K562 (cell line): ENCODE measurements around the gene UBXN2A. TPM values are rescaled to one million over a fixed set of nuclear protein-coding genes. Genes with fewer than 3 reads are reported as not detected.

Experiments used
- CEBPB ChIP-seq: fragments of 450-650 bp; IDR thresholded peaks from 2 replicates; pipeline ENCODE4 v1.6.1; 2016; ENCODE audit warnings: missing genetic modification characterization, missing compliant biosample characterization
- CEBPG ChIP-seq, 3 experiments: fragments of 200-800 bp in 1 of 3; sonication (Bioruptor generic) in 1 of 3; sonication (generic) in 1 of 3; formaldehyde crosslinking in 1 of 3; IDR thresholded peaks in 2 of 3; conservative IDR thresholded peaks in 1 of 3; 2 replicates each; pipeline versions ENCODE4 v1.6.1 to v1.8.0; 2016 to 2022; ENCODE audit warnings: missing compliant biosample characterization in 2 of 3, missing genetic modification characterization in 2 of 3, mild to moderate bottlenecking in 1 of 3, missing genetic modification reagents in 1 of 3
- DPF2 ChIP-seq: fragments of 450-650 bp; IDR thresholded peaks from 2 replicates; pipeline ENCODE4 v1.6.1; 2016
- FOSL1 ChIP-seq: fragments of 200-800 bp; sonication (Bioruptor generic); conservative IDR thresholded peaks from 2 replicates; pipeline ENCODE4 v1.6.1; 2016; ENCODE audit warnings: missing genetic modification characterization, missing compliant biosample characterization
- FOXJ3 ChIP-seq: sonication (generic); formaldehyde crosslinking; IDR thresholded peaks from 2 replicates; pipeline ENCODE4 v1.4.0; 2020; ENCODE audit warnings: mild to moderate bottlenecking, missing genetic modification reagents
- FUS ChIP-seq: fragments of 200-400 bp; formaldehyde crosslinking; optimal IDR thresholded peaks from 2 replicates; pipeline ENCODE3; 2017; ENCODE audit warnings: low read depth, low read length
- HOXB6 ChIP-seq: fragments of 250-450 bp; sonication (Bioruptor Pico); IDR thresholded peaks from 2 replicates; pipeline ENCODE4 v1.5.1; 2022; ENCODE audit warnings: mild to moderate bottlenecking, borderline replicate concordance
- ID3 ChIP-seq, 2 experiments: fragments of 250-450 bp in 1 of 2; fragments of 450-650 bp in 1 of 2; sonication (Bioruptor Pico) in 1 of 2; IDR thresholded peaks; 2 replicates each; pipeline versions ENCODE4 v1.6.1 to v1.8.0; 2016 to 2021; ENCODE audit warnings: mild to moderate bottlenecking in 2 of 2, moderate library complexity in 2 of 2, missing compliant biosample characterization in 1 of 2, missing genetic modification characterization in 1 of 2
- JUND ChIP-seq, 2 experiments: IDR thresholded peaks; 2 replicates in 1 of 2; 3 replicates in 1 of 2; pipeline ENCODE4 v1.6.1; 2011; ENCODE audit warnings: borderline replicate concordance in 2 of 2, low read depth in 2 of 2, low read length in 2 of 2, improper control_type of control experiment in 1 of 2, missing biosample characterization in 1 of 2, missing genetic modification characterization in 1 of 2, missing genetic modification reagents in 1 of 2
- L3MBTL2 ChIP-seq: fragments of 450-650 bp; IDR thresholded peaks from 2 replicates; pipeline ENCODE4 v1.6.1; 2016; ENCODE audit warnings: mild to moderate bottlenecking, moderate library complexity
- MBD2 ChIP-seq: sonication (generic); IDR thresholded peaks from 2 replicates; pipeline ENCODE4 v1.6.1; 2016; ENCODE audit warnings: low read depth, borderline replicate concordance
- NONO ChIP-seq, 2 experiments: fragments of 200-400 bp in 1 of 2; fragments of 450-650 bp in 1 of 2; formaldehyde crosslinking in 1 of 2; IDR thresholded peaks; 2 replicates each; pipeline ENCODE4 v1.6.1; 2017; ENCODE audit warnings: low read depth in 2 of 2, mild to moderate bottlenecking in 2 of 2, moderate library complexity in 2 of 2, low read length in 1 of 2
- POLR2A ChIP-seq: fragments of 450-650 bp; conservative IDR thresholded peaks from 2 replicates; pipeline ENCODE4 v1.6.1; 2016
- SREBF2 ChIP-seq: sonication (generic); formaldehyde crosslinking; IDR thresholded peaks from 2 replicates; pipeline ENCODE4 v1.4.0; 2020; ENCODE audit warnings: mild to moderate bottlenecking, missing genetic modification reagents
- ZBTB26 ChIP-seq: fragments of 450-650 bp; formaldehyde crosslinking; IDR thresholded peaks from 2 replicates; pipeline ENCODE4 v1.4.0; 2022; ENCODE audit warnings: missing genetic modification characterization
- ZKSCAN3 ChIP-seq: fragments of 250-450 bp; sonication (Bioruptor Pico); IDR thresholded peaks from 2 replicates; pipeline ENCODE4 v1.4.0; 2020
- ZNF124 ChIP-seq: sonication (generic); formaldehyde crosslinking; IDR thresholded peaks from 2 replicates; pipeline ENCODE4 v1.8.1; 2022; ENCODE audit warnings: missing genetic modification reagents
- ZNF184 ChIP-seq: sonication (generic); formaldehyde crosslinking; IDR thresholded peaks from 2 replicates; pipeline ENCODE4 v1.5.0; 2020; ENCODE audit warnings: missing genetic modification reagents
- ZNF280B ChIP-seq: fragments of 250-450 bp; sonication (Bioruptor Pico); IDR thresholded peaks from 2 replicates; pipeline ENCODE4 v1.5.1; 2021; ENCODE audit warnings: mild to moderate bottlenecking
- ZNF347 ChIP-seq: fragments of 450-650 bp; formaldehyde crosslinking; IDR thresholded peaks from 2 replicates; pipeline ENCODE4 v1.4.0; 2020; ENCODE audit warnings: low read depth, mild to moderate bottlenecking, moderate library complexity
- ZNF644 ChIP-seq: fragments of 200-800 bp; sonication (Bioruptor generic); IDR thresholded peaks from 2 replicates; pipeline ENCODE4 v1.6.1; 2016; ENCODE audit warnings: low read depth, missing genetic modification characterization, missing compliant biosample characterization
- ZNF707 ChIP-seq: fragments of 250-450 bp; sonication (Bioruptor Pico); conservative IDR thresholded peaks from 2 replicates; pipeline ENCODE4 v1.8.0; 2022; ENCODE audit warnings: inconsistent platforms, mild to moderate bottlenecking, moderate library complexity
- ZNF830 ChIP-seq: fragments of 250-450 bp; sonication (Bioruptor Pico); IDR thresholded peaks from 2 replicates; pipeline ENCODE4 v1.5.0; 2021; ENCODE audit warnings: mild to moderate bottlenecking
- polyA plus RNA-seq, 8 experiments: library from polyadenylated mRNA; depleted of rRNA in 4 of 8; stranded (reverse) in 5 of 8; unstranded in 3 of 8; fragments of >200 nt; fragmentation: Nextera tagmentation in 2 of 8; fragmentation: Illumina TruSeq in 1 of 8; extraction: Ambion mirVana in 2 of 8; extraction: Trizol in 1 of 8; gene quantifications; 2 replicates each; pipeline versions ENCODE4 v1.2.1 to v1.2.3, GENCODE V29; 2011 to 2014; ENCODE audit warnings: inconsistent platforms in 1 of 8, missing spikeins in 1 of 8
- total RNA-seq, 7 experiments: library from RNA; depleted of rRNA in 6 of 7; stranded (reverse); fragments of >200 nt in 6 of 7; fragmentation: Illumina TruSeq in 2 of 7; extraction: Trizol in 2 of 7; gene quantifications; 2 replicates each; pipeline versions ENCODE4 v1.2.1 to v1.2.3, GENCODE V29; 2011 to 2021; ENCODE audit warnings: low replicate concordance in 1 of 7
- TF ChIP-seq, protein P1 (sequence below), 2 experiments: fragments of 450-650 bp in 1 of 2; sonication (generic) in 1 of 2; formaldehyde crosslinking in 1 of 2; IDR thresholded peaks in 1 of 2; conservative IDR thresholded peaks in 1 of 2; 2 replicates each; pipeline versions ENCODE4 v1.6.1 to v1.8.1; 2016 to 2023; ENCODE audit warnings: mild to moderate bottlenecking in 2 of 2, moderate library complexity in 2 of 2, inconsistent platforms in 1 of 2, missing genetic modification reagents in 1 of 2

UBXN2A gene
- total and polyA plus RNA-seq, 9 of the 15 experiments (the other 6 are each of a cell fraction or from before 2014, with no cell fraction given) = 3.4 to 25.6 (median 16.0) TPM

DNA sequence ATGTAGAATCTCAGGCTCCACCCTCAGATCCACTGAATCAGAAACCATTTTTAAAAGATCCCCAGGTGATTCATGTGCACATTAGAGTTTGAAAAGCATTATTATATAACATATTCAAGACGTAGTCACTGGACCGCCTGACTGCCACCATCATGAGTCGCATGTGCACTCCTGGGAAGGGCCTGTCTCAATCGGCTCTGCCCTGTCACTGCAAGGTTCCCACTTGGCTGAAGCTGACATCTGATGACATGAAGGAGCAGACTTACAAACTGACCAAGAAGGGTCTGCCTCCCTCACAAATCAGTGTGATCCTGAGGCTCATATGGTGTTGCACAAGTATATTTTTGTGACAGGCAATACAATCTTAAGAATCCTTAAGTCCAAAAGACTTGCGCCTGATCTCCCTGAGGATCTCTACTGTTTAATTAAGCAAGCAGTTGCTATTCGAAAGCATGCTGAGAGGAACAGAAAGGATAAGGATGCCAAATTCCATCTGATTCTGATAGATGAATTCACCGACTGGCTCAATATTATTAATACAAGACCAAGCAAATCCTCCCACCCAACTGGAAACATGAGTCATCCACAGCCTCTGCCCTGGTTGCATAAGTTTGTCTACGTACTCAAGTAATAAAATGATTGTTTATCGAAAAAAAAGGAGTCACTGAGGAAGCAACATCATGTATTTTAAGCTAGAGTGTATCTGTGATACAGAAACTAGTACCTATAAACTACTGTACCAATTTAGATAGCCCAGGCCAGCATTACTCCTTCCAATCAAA lies 39.5 kb upstream of the UBXN2A start (continued):
- TF ChIP-seq NONO (IDR thresholded peaks at IDR 0.05; ENCODE audit: low read depth in 2 of 2, low read length in 1 of 2) = no peak
- peak; percentile 64 for TF ChIP-seq DPF2
- no peak for TF ChIP-seq FUS
- peak; percentile 89 for TF ChIP-seq JUND (IDR thresholded peaks at IDR 0.05; ENCODE audit: borderline replicate concordance, low read depth, low read length)
- peak; percentile 81 for TF ChIP-seq JUND (tag; IDR thresholded peaks at IDR 0.05; ENCODE audit: borderline replicate concordance, low read depth, low read length)
- TF ChIP-seq FOSL1 (tag) = peak; percentile 71
- TF ChIP-seq, protein P1, sequence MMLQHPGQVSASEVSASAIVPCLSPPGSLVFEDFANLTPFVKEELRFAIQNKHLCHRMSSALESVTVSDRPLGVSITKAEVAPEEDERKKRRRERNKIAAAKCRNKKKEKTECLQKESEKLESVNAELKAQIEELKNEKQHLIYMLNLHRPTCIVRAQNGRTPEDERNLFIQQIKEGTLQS (IDR thresholded peaks at IDR 0.05) = peak; percentile 90
- TF ChIP-seq, protein P1 (CRISPR knock-in tag; conservative IDR thresholded peaks at IDR 0.05) = no peak
- TF ChIP-seq FOXJ3 (CRISPR knock-in tag) = no peak
- no peak for TF ChIP-seq ZNF280B (CRISPR knock-in tag)
- TF ChIP-seq ZNF124 (CRISPR knock-in tag) = no peak
- TF ChIP-seq ID3 (CRISPR knock-in tag; IDR thresholded peaks at IDR 0.05) = no peak
- no peak for TF ChIP-seq ID3 (tag; IDR thresholded peaks at IDR 0.05)
- no peak for TF ChIP-seq MBD2
- TF ChIP-seq CEBPG (CRISPR knock-in tag; IDR thresholded peaks at IDR 0.05) = peak; percentile 37
- peak; percentile 34 to 57; a peak in 3 of 4 replicates for TF ChIP-seq CEBPG (tag; conservative IDR thresholded peaks at IDR 0.05 in 1 of 2, IDR thresholded peaks at IDR 0.05 in 1 of 2)
- TF ChIP-seq ZNF644 = no peak
- TF ChIP-seq ZNF347 (CRISPR knock-in tag) = no peak
- TF ChIP-seq CEBPB (tag) = 0 out of 2 replicates have a peak, but pooled peaks have one; percentile 36
- no peak for TF ChIP-seq L3MBTL2
- no peak for TF ChIP-seq ZBTB26 (CRISPR knock-in tag)
- TF ChIP-seq POLR2A = no peak
- TF ChIP-seq ZKSCAN3 (CRISPR knock-in tag) = no peak
- TF ChIP-seq HOXB6 (CRISPR knock-in tag) = no peak
- TF ChIP-seq ZNF830 (CRISPR knock-in tag) = no peak
- TF ChIP-seq ZNF184 = no peak
- TF ChIP-seq ZNF707 (CRISPR knock-in tag) = no peak
- no peak for TF ChIP-seq SREBF2 (CRISPR knock-in tag)
